ENCODE measurements around the gene SPTLC2. TPM values are rescaled to one million over a fixed set of nuclear protein-coding genes. Genes with fewer than 3 reads are reported as not detected.
"Not testable (repeated sequence)": the region's sequence is repeated elsewhere in the genome, so short reads cannot be mapped to it uniquely, and the experiment has no call there.

SPTLC2 gene
- total and polyA plus RNA-seq, 8 donors, result 32.9 to 44.0 (median 38.3) TPM

- Histone ChIP-seq H3K4me3 (no peak overlapping the region), H3K27me3 (no peaks in the 10 kb centered on the region), H3K27ac (peak overlapping the region in 1 of 2 donors; percentile 61), H3K36me3 (peaks cover 0 to 53% of the 10 kb centered on the region in 2 donors), H3K9me3 (no peaks in the 10 kb centered on the region), H3K4me1 (peaks cover 0 to 21% of the 10 kb centered on the region in 2 donors)
- DNase-seq, result no peak
- ATAC-seq, result no peak
- TF ChIP-seq CTCF (IDR thresholded peaks at IDR 0.05), result no peak
- intact Hi-C loops (cut with DNase I), result no loop called here
Observed at GRCh38 chr14:77543240-77543551, 73.2 kb downstream of the SPTLC2 start.

- ATAC-seq (peak; percentile 47), DNase-seq (peak in 2 of 4 donors; percentile 11 to 16)
- Histone ChIP-seq H3K27ac (peak overlapping the region; percentile 47 to 61), H3K9me3 (no peaks in the 10 kb centered on the region), H3K4me3 (no peak overlapping the region), H3K27me3 (no peaks in the 10 kb centered on the region), H3K4me1 (peaks cover 0 to 21% of the 10 kb centered on the region in 2 donors), H3K36me3 (peaks cover 0 to 47% of the 10 kb centered on the region in 2 donors)
- intact Hi-C loops (cut with DNase I), result no loop called here
- no peak for TF ChIP-seq CTCF (IDR thresholded peaks at IDR 0.05)
Observed at GRCh38 chr14:77542421-77543239, 73.8 kb downstream of the SPTLC2 start.

GRCh38 chr14:77541905-77542304 is 74.5 kb downstream of the SPTLC2 start:
- TF ChIP-seq CTCF (IDR thresholded peaks at IDR 0.05), result no peak
- Histone ChIP-seq H3K27me3 (no peaks in the 10 kb centered on the region), H3K9me3 (no peaks in the 10 kb centered on the region), H3K4me1 (peaks cover 0 to 21% of the 10 kb centered on the region in 2 donors), H3K27ac (peak overlapping the region in 1 of 2 donors; percentile 61), H3K4me3 (no peak overlapping the region), H3K36me3 (peaks cover 0 to 40% of the 10 kb centered on the region in 2 donors)
- no peak for ATAC-seq
- no peak for DNase-seq
- intact Hi-C loops (cut with DNase I), result no loop called here

- ATAC-seq; H3K27me3 ChIP-seq; H3K27ac ChIP-seq; H3K4me3 ChIP-seq; H3K9me3 ChIP-seq; intact Hi-C loops (cut with DNase I); DNase-seq; H3K4me1 ChIP-seq: not testable (repeated sequence)
- peaks cover 0 to 33% of the 10 kb centered on the region in 2 donors for H3K36me3 ChIP-seq
Observed at GRCh38 chr14:77536951-77537350, 79.5 kb downstream of the SPTLC2 start.

GRCh38 chr14:77531071-77531470 is 85.4 kb downstream of the SPTLC2 start:
- no peaks in the 10 kb centered on the region for H3K4me1 ChIP-seq
- no peak overlapping the region for H3K4me3 ChIP-seq
- H3K27ac ChIP-seq, result no peak overlapping the region
- no peaks in the 10 kb centered on the region for H3K27me3 ChIP-seq
- peaks cover 0 to 16% of the 10 kb centered on the region in 2 donors for H3K36me3 ChIP-seq
- no peaks in the 10 kb centered on the region for H3K9me3 ChIP-seq
- ATAC-seq (no peak), DNase-seq (no peak)
- intact Hi-C loops (cut with DNase I), result no loop called here
- no peak for TF ChIP-seq CTCF (IDR thresholded peaks at IDR 0.05)
